H1 (cell line): Measurements from ENCODE around the gene NRP2.

Experiments
- EP300 ChIP-seq, 2 experiments: IDR thresholded peaks; 1 replicate in 1 of 2; 2 replicates in 1 of 2; pipeline ENCODE4 v1.6.1; 2011 to 2012; ENCODE audit warnings: low read depth in 2 of 2, low read length in 2 of 2, mild to moderate bottlenecking in 2 of 2, borderline replicate concordance in 1 of 2, inconsistent platforms in 1 of 2, moderate library complexity in 1 of 2
- JUND ChIP-seq: IDR thresholded peaks from 2 replicates; pipeline ENCODE4 v1.6.1; 2011; ENCODE audit warnings: mild to moderate bottlenecking, improper control_type of control experiment, low read length
- RXRA ChIP-seq: IDR thresholded peaks from 2 replicates; pipeline ENCODE4 v1.6.1; 2011; ENCODE audit warnings: low read depth, mild to moderate bottlenecking, low read length, moderate library complexity; ENCODE audit not compliant: insufficient read depth
- TAF1 ChIP-seq: IDR thresholded peaks from 2 replicates; pipeline ENCODE4 v1.6.1; 2011; ENCODE audit warnings: mild to moderate bottlenecking, low read depth, low read length
- ZNF274 ChIP-seq: IDR thresholded peaks from 2 replicates; pipeline ENCODE4 v1.7.0; 2012; ENCODE audit warnings: low read length, borderline replicate concordance; ENCODE audit errors: extremely low read depth
- TF ChIP-seq, protein P1 (sequence below), 3 experiments: IDR thresholded peaks; 1 replicate in 2 of 3; 2 replicates in 1 of 3; pipeline versions ENCODE4 v1.5.1 to v1.6.1; 2011; ENCODE audit warnings: low read length in 3 of 3, mild to moderate bottlenecking in 3 of 3, inconsistent platforms in 2 of 3, low read depth in 1 of 3, moderate library complexity in 1 of 3; ENCODE audit not compliant: insufficient read depth in 1 of 3; ENCODE audit errors: control extremely low read depth in 1 of 3

DNA sequence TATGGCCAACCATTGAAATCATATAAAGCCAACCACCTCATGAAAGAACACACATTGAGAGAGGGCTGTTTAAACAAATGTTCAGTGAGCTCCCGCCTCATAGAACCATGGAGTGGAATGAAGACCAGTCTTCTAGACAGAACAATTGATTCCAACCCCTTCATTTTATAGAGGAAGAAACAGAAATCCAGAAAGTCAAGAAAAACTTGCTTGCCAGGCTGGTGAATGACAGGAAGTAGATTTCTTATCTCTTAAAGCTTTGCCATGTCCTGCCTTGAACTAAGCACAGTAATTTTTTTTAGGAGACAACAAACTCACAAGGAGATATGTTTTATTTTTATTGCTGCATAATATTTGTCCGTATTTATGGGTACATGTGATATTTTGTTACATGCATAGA, 16.5 kb upstream of the NRP2 start:
- TF ChIP-seq JUND, result no peak
- no peak for TF ChIP-seq RXRA
- TF ChIP-seq ZNF274, result no peak
- TF ChIP-seq, protein P1, sequence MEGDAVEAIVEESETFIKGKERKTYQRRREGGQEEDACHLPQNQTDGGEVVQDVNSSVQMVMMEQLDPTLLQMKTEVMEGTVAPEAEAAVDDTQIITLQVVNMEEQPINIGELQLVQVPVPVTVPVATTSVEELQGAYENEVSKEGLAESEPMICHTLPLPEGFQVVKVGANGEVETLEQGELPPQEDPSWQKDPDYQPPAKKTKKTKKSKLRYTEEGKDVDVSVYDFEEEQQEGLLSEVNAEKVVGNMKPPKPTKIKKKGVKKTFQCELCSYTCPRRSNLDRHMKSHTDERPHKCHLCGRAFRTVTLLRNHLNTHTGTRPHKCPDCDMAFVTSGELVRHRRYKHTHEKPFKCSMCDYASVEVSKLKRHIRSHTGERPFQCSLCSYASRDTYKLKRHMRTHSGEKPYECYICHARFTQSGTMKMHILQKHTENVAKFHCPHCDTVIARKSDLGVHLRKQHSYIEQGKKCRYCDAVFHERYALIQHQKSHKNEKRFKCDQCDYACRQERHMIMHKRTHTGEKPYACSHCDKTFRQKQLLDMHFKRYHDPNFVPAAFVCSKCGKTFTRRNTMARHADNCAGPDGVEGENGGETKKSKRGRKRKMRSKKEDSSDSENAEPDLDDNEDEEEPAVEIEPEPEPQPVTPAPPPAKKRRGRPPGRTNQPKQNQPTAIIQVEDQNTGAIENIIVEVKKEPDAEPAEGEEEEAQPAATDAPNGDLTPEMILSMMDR (IDR thresholded peaks at IDR 0.05; ENCODE audit: control extremely low read depth in 1 of 3, insufficient read depth in 1 of 3, low read depth in 1 of 3, low read length in 3 of 3), result no peak
- no peak for TF ChIP-seq TAF1
- TF ChIP-seq EP300 (IDR thresholded peaks at IDR 0.05; ENCODE audit: borderline replicate concordance in 1 of 2, low read depth in 2 of 2, low read length in 2 of 2), result no peak
